HepG2 (cell line): ENCODE data around the gene SENP6. TPM values are rescaled to one million over a fixed set of nuclear protein-coding genes. Genes with fewer than 3 reads are reported as not detected.
"Not testable (repeated sequence)": the region's sequence is repeated elsewhere in the genome, so short reads cannot be mapped to it uniquely, and the experiment has no call there.

Source experiments
- ATAC-seq: fragments of 200-7000 bp; cut with Tn5 transposase; 3 replicates; pipeline ENCODE4 v1.9.1; 2020; ENCODE audit warnings: mild to moderate bottlenecking, moderate library complexity
- BruUV-seq: library from RNA; stranded (reverse); fragments of 400-500 nt; replicated peaks from 2 replicates; lab custom pipeline; 2021; lab: Mats Ljungman, UMichigan
- CTCF ChIA-PET: fragments of 300-600 bp; formaldehyde crosslinking; extraction: SDS; loops from one replicate; lab custom pipeline; 2021; ENCODE audit warnings: low total read pairs, inconsistent platforms, low intra/inter-chr PET ratio; lab: Yijun Ruan, JAX
- POLR2A ChIA-PET: fragments of 350-600 bp; sonication (Branson Sonifier 250); formaldehyde crosslinking; loops from one replicate; lab custom pipeline; 2020; ENCODE audit warnings: antibody characterized with exemption, inconsistent platforms; lab: Yijun Ruan, JAX
- DNase-seq: peaks from one replicate; pipeline ENCODE4 v3.0.0-alpha.2; 2015; ENCODE audit warnings: low spot score
- FAIRE-seq: peaks from 3 replicates; lab custom pipeline; 2011; peaks lifted over from hg19 to GRCh38; lab: Jason Lieb, UNC
- H2AFZ ChIP-seq: one replicate; pipeline ENCODE4 v1.6.1; 2011; ENCODE audit warnings: low read length, inconsistent platforms
- H3K27ac ChIP-seq: fragments of 300-600 bp; 3 replicates; pipeline ENCODE4 v1.8.0; 2011; ENCODE audit warnings: mixed run types, mild to moderate bottlenecking, mixed read lengths, low read length, inconsistent platforms; ENCODE audit not compliant: insufficient read depth; ENCODE audit errors: extremely low read length
- H3K27me3 ChIP-seq, 2 experiments: fragments of 200-600 bp in 1 of 2; 2 replicates in 1 of 2; 3 replicates in 1 of 2; pipeline versions ENCODE4 v1.6.0 to v1.8.0; 2011; ENCODE audit warnings: low read length in 2 of 2, mild to moderate bottlenecking in 2 of 2, moderate library complexity in 2 of 2, inconsistent platforms in 1 of 2; ENCODE audit not compliant: insufficient read depth in 2 of 2, control insufficient read depth in 1 of 2
- H3K36me3 ChIP-seq, 2 experiments: fragments of 200-600 bp in 1 of 2; replicated peaks in 1 of 2; 2 replicates in 1 of 2; 3 replicates in 1 of 2; pipeline versions ENCODE4 v1.5.1 to v1.8.0; 2011; ENCODE audit warnings: low read length in 2 of 2, inconsistent platforms in 1 of 2; ENCODE audit not compliant: insufficient read depth in 2 of 2, control insufficient read depth in 1 of 2
- H3K4me1 ChIP-seq: 2 replicates; pipeline ENCODE4 v1.5.1; 2012; ENCODE audit warnings: low read length, inconsistent platforms; ENCODE audit not compliant: insufficient read depth
- H3K4me2 ChIP-seq: 2 replicates; pipeline ENCODE4 v1.6.0; 2011; ENCODE audit warnings: low read depth, low read length, inconsistent platforms
- H3K4me3 ChIP-seq, 3 experiments: fragments of 200-600 bp in 1 of 3; sonication (generic), shearing (Covaris generic) in 1 of 3; replicated peaks in 1 of 3; 2 replicates each; pipeline ENCODE4 v1.5.1; 2011 to 2016; ENCODE audit warnings: low read length in 3 of 3, inconsistent platforms in 2 of 3, low read depth in 2 of 3, mild to moderate bottlenecking in 2 of 3, control low read depth in 1 of 3, mixed read lengths in 1 of 3; ENCODE audit not compliant: insufficient read depth in 1 of 3
- H3K79me2 ChIP-seq: one replicate; pipeline ENCODE4 v1.6.1; 2011; ENCODE audit warnings: low read length, inconsistent platforms; ENCODE audit not compliant: insufficient read depth
- H3K9ac ChIP-seq: 2 replicates; pipeline ENCODE4 v1.6.0; 2011; ENCODE audit warnings: mild to moderate bottlenecking, low read depth, low read length, inconsistent platforms; ENCODE audit not compliant: insufficient read depth
- H3K9me3 ChIP-seq: 2 replicates; pipeline ENCODE4 v1.5.1; 2012; ENCODE audit warnings: mild to moderate bottlenecking, low read length
- H4K20me1 ChIP-seq: 2 replicates; pipeline ENCODE4 v1.6.0; 2011; ENCODE audit warnings: inconsistent platforms, mild to moderate bottlenecking, low read length, moderate library complexity; ENCODE audit not compliant: insufficient read depth
- CCDC6 ChIP-seq: sonication (generic); formaldehyde crosslinking; IDR thresholded peaks from 2 replicates; pipeline ENCODE4 v1.8.1; 2022; ENCODE audit warnings: mild to moderate bottlenecking, missing genetic modification reagents, moderate library complexity
- NFE2L2 ChIP-seq: fragments of 150-350 bp; IDR thresholded peaks from 2 replicates; pipeline ENCODE4 v1.6.1; 2014; ENCODE audit warnings: low read length
- WGBS: methylation state at CpG from one replicate; pipeline ENCODE4 v1.1.6; 2017; ENCODE audit warnings: low lambda C conversion rate; 5-methylcytosine and 5-hydroxymethylcytosine counted together
- in situ Hi-C: cut with HindIII; loops from 2 replicates; pipeline ENCODE4 v1.10.0; 2017; ENCODE audit warnings: low pct_unique_long_range_greater_than_20kb; ENCODE audit not compliant: extremely low pct_ligation_motif_present
- intact Hi-C: fragments of 100-400 bp; cut with micrococcal nuclease; formaldehyde crosslinking; loops from one replicate; pipeline ENCODE4 v1.10.0; 2022; ENCODE audit not compliant: unreplicated experiment
- polyA plus RNA-seq, 8 experiments: library from polyadenylated mRNA; depleted of rRNA in 3 of 8; stranded (reverse) in 7 of 8; unstranded in 1 of 8; fragments of >200 nt; fragmentation: Illumina TruSeq in 4 of 8; extraction: Trizol in 4 of 8; gene quantifications; 2 replicates each; pipeline versions ENCODE4 v1.2.1 to v1.2.3, GENCODE V29; 2011 to 2016; ENCODE audit warnings: low read depth in 4 of 8, missing spikeins in 1 of 8, mixed read lengths in 1 of 8; ENCODE audit not compliant: insufficient read depth in 1 of 8
- total RNA-seq, 5 experiments: library from RNA; depleted of rRNA; stranded (reverse); fragments of >200 nt; fragmentation: Illumina TruSeq; extraction: Trizol; gene quantifications; 2 replicates each; pipeline ENCODE4 v1.2.3, GENCODE V29; 2016; ENCODE audit warnings: low read depth in 1 of 5
- TF ChIP-seq, protein P1 (sequence below): sonication (generic); formaldehyde crosslinking; IDR thresholded peaks from 2 replicates; pipeline ENCODE4 v1.5.0; 2020; ENCODE audit warnings: mild to moderate bottlenecking, missing genetic modification reagents

Gene SENP6
- total and polyA plus RNA-seq, 2 of the 13 experiments (the other 11 are each of a cell fraction or from before 2014, with no cell fraction given): 21.9 to 50.1 TPM

- no peak for FAIRE-seq
These were observed 11.3 kb upstream of the SENP6 start for GRCh38 chr6:75590370-75590769.

GRCh38 chr6:75596380-75596779 lies 5.3 kb upstream of the SENP6 start:
- WGBS: 45% methylated on average over 2 of the region's 2 CpGs
- peaks cover 22% of the 10 kb centered on the region for H3K4me1 ChIP-seq
- H2AFZ ChIP-seq, H4K20me1 ChIP-seq, H3K4me3 ChIP-seq, FAIRE-seq, DNase-seq, BruUV-seq, H3K27ac ChIP-seq, ATAC-seq, H3K9ac ChIP-seq, intact Hi-C loops, H3K9me3 ChIP-seq, CTCF ChIA-PET, H3K36me3 ChIP-seq, in situ Hi-C loops, POLR2A ChIA-PET, H3K27me3 ChIP-seq, H3K79me2 ChIP-seq: not testable (repeated sequence)
- TF ChIP-seq NFE2L2: peak; percentile 46; the same call in 1 of the 2 replicates
- peak overlapping the region; percentile 27; the same call in 1 of the 2 replicates for H3K4me2 ChIP-seq

More at GRCh38 chr6:75590370-75590769, 11.3 kb upstream of the SENP6 start:
- DNase-seq (no peak), ATAC-seq (no peak)
- no peak overlapping the region for H3K9ac ChIP-seq
- H3K79me2 ChIP-seq: no peaks in the 10 kb centered on the region
- no peaks in the 10 kb centered on the region for H4K20me1 ChIP-seq
- TF ChIP-seq CCDC6 (CRISPR knock-in tag): no peak
- TF ChIP-seq, protein P1, sequence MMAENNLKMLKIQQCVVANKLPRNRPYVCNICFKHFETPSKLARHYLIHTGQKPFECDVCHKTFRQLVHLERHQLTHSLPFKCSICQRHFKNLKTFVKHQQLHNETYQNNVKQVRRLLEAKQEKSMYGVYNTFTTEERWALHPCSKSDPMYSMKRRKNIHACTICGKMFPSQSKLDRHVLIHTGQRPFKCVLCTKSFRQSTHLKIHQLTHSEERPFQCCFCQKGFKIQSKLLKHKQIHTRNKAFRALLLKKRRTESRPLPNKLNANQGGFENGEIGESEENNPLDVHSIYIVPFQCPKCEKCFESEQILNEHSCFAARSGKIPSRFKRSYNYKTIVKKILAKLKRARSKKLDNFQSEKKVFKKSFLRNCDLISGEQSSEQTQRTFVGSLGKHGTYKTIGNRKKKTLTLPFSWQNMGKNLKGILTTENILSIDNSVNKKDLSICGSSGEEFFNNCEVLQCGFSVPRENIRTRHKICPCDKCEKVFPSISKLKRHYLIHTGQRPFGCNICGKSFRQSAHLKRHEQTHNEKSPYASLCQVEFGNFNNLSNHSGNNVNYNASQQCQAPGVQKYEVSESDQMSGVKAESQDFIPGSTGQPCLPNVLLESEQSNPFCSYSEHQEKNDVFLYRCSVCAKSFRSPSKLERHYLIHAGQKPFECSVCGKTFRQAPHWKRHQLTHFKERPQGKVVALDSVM (CRISPR knock-in tag): peak; percentile 40; the same call in 1 of the 2 replicates
- intact Hi-C loops (no loop called here), in situ Hi-C loops (no loop called here)
- BruUV-seq: no TSS peak
- ChIA-PET CTCF (no interaction called here), POLR2A (no interaction called here)
- WGBS: 85% methylated on average over 2 of the region's 2 CpGs
- H2AFZ ChIP-seq: no peak overlapping the region
- H3K27me3 ChIP-seq: no peaks in the 10 kb centered on the region
- H3K4me3 ChIP-seq: no peak overlapping the region
- no peaks in the 10 kb centered on the region for H3K4me1 ChIP-seq
- no peaks in the 10 kb centered on the region for H3K36me3 ChIP-seq
- H3K4me2 ChIP-seq: no peak overlapping the region
- H3K9me3 ChIP-seq: no peaks in the 10 kb centered on the region
- no peak overlapping the region for H3K27ac ChIP-seq
